C4-2B (cell line): ENCODE measurements around the gene TNS3.

Experiments
- ZFX ChIP-seq: fragments of 450-650 bp; IDR thresholded peaks from 2 replicates; pipeline ENCODE4 v1.6.1; 2017
- TF ChIP-seq, protein P1 (sequence below): fragments of 450-650 bp; conservative IDR thresholded peaks from 2 replicates; pipeline ENCODE4 v1.5.1; 2017; ENCODE audit warnings: mild to moderate bottlenecking

DNA sequence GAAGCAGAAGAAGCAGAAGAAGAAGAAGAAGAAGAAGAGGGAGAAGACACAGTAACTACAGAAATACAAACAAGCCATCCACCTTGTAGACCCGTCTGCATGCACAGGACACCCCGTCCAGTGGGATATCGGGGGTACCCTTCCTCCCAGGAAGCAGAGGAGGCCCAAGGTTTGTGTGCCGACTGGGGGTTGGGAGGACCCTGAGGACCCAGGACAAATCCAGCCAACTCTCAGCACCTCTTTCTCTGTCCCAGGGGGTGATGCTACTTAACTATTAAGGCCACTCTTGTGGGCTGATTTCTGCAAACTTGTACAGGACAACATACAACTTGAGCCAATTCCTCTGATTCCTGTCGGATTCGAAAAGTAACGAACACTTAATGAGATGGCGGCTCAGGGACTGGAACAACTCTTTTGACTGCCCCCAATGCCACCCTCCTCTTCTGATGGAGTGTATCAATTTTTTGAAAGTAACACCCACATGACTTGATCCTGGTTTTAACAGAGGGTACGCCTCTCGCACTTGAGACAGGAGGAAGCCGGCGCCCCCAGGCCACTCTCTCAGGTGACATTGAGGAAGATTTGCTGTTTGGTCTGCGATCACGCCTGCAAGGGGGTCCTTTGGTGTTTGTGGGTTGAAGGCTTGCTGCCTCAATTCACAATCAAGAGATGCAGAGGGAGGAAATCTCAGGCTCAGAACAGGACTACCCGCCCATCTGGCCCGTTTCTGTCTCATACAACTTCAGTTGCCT lies 192.6 kb downstream of the TNS3 start:
- TF ChIP-seq, protein P1, sequence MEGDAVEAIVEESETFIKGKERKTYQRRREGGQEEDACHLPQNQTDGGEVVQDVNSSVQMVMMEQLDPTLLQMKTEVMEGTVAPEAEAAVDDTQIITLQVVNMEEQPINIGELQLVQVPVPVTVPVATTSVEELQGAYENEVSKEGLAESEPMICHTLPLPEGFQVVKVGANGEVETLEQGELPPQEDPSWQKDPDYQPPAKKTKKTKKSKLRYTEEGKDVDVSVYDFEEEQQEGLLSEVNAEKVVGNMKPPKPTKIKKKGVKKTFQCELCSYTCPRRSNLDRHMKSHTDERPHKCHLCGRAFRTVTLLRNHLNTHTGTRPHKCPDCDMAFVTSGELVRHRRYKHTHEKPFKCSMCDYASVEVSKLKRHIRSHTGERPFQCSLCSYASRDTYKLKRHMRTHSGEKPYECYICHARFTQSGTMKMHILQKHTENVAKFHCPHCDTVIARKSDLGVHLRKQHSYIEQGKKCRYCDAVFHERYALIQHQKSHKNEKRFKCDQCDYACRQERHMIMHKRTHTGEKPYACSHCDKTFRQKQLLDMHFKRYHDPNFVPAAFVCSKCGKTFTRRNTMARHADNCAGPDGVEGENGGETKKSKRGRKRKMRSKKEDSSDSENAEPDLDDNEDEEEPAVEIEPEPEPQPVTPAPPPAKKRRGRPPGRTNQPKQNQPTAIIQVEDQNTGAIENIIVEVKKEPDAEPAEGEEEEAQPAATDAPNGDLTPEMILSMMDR: no peak
- TF ChIP-seq ZFX: no peak
